HG02623 (cell line): ENCODE data around the gene RNF11.

Experiments
- ATAC-seq: cut with Tn5 transposase; IDR thresholded peaks from one replicate; pipeline ENCODE4 v1.9.1; 2021; ENCODE audit warnings: moderate library complexity; ENCODE audit not compliant: unreplicated experiment

The RNF11 gene

GRCh38 chr1:51294566-51295184 lies 58.6 kb downstream of the RNF11 start:
- no peak for ATAC-seq

- ATAC-seq: no peak
Observed at GRCh38 chr1:51295926-51296325, 59.9 kb downstream of the RNF11 start.

DNA sequence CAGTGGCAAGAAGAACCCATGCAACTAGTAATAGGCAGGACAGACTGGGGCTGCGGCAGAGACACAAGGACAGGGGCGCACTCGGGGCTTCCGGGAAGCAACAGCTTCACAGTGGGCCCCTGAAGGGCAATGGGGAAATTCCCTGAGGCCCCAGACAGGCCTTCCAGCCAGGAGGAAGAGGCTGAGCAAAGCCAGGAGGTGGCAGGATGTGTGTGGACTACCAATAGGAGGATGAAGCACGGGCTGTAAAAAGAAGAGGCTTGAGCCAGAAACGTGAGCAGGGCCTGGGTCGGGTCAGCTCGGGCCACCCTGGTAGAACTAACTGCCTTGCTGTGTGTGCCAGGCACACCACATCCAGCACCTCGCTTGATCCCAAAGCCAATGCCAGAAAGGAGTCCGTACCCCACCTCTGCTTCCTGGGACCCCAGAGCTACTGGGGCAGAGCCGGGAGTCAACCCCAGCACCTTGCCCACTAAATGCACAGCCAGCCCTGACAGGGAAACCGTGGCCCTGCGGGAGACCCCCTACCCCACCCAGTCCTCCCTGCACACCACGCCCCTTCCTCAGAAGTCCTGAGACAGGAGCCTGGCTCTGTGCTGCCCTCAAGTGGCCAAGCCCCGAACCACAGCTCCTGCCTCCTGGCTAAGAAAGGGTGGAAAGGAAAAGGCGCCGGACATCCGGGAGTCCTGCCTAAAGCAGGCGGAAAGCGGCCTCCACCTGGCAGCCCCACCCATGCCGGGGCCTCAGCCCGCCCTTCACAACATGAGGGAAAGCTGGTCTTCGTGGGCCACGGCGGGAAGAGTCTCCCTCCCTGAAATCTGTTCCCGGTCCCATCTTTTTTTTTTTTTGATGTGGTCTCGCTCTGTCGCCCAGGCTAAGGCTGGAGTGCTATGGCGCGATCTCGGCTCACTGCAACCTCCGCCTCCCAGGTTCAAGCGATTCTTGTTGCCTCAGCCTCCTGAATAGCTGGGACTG lies 60.6 kb downstream of the RNF11 start:
- peak; percentile 47 for ATAC-seq

DNA sequence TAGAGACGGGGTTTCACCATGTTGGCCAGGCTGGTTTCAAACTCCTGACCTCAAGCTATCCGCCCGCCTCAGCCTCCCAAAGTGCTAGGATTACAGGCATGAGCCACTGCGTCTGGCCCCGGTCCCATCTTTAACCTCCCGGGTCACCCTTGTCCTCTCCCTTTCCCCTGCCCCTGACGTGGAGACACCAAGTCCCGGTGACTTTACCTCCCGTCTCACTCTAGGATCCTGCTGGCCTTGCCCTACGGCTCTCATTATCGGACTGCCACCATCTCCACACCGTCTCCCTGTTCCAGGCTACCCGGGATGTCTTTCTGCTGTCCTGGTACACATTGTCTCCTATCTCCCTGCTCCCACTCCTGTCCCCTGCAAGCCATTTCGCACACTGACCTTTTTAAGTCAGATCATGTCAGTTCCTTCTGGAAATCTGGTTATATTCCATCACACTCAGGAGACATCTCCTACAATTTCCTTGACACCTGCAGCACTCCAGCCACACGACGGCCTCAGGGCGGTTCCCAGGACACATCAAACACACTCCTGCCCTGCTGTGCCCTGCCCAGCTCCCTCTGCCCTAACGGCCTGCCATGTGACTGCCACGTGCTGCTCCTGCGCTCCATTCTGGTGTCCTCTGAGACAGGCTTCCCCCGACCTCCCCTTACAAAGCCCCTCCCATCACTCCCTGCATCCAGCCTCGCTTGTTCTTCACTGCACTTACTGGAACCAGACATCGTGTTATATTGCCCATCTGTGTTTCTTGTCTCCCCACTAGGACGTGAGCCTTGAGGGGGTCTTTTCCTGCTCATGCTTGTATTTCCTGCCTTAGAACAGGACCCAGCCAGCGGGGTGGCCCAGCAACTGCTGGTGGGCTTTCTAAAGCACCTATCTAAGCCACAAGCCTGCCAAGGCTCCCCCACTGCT lies 61.6 kb downstream of the RNF11 start:
- ATAC-seq: no peak

- no peak for ATAC-seq
Observed at GRCh38 chr1:51298322-51298705, 62.2 kb downstream of the RNF11 start.

GRCh38 chr1:51299185-51299885 lies 63.3 kb downstream of the RNF11 start:
- ATAC-seq: no peak

DNA sequence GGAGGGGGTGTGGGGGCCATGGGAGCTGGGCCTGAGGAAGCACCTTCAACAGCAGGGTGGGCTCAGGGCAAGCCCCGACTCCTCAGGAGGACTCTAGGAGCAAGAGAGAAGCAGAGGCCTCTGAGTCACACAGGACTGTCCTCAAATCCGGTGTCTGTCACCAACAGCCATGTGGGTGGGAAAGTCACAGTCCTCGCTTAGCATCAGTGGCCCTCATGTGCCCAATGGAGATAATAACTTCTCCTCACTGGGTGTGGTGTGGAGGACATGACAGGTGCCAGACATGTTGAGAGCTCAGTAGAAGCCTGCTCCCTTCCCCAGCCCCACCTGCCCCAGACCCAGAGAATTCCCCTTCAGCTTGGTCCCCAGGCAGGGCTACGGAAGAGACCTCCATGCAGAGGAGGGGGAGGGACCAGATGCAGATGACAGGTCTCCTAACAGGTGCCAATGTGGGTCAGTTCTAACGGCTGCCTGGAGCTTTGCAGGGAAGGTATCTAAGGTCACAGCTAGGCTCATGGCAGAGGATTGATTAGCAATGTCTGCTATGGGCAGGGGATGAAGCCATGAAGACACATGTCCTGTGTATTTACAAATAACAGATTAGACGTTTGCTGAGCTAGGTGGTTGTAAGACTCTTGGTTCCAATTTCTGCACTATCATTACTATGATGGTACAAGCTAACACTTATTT lies 64.1 kb downstream of the RNF11 start:
- no peak for ATAC-seq

GRCh38 chr1:51301152-51301843 lies 65.2 kb downstream of the RNF11 start:
- ATAC-seq: peak; percentile 31

- ATAC-seq: no peak
Observed at GRCh38 chr1:51301844-51302162, 65.7 kb downstream of the RNF11 start.

- ATAC-seq: no peak
Observed at GRCh38 chr1:51302270-51302669, 66.2 kb downstream of the RNF11 start.

- ATAC-seq: no peak
Observed at GRCh38 chr1:51302746-51303145, 66.7 kb downstream of the RNF11 start.

DNA sequence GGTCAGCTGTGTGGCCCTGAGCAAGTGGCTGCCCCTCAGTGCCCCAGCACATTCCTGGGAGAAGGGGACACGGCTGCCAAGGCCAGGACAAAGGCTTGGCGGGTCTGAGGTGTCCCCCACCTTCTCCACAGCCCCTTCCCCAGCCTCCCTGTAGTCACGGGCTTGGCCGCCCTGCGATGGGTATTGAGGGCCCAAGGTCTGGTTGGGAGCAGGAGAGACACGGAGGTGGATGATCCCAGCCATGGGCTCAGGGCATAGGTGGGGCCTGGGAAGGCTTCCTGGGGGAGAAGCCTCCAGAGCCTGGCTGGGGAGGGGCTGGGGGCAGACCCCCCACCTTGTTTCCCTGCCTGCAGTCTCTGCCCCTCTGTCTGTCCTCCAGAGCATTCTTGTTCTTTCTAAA lies 67.2 kb downstream of the RNF11 start:
- no peak for ATAC-seq

DNA sequence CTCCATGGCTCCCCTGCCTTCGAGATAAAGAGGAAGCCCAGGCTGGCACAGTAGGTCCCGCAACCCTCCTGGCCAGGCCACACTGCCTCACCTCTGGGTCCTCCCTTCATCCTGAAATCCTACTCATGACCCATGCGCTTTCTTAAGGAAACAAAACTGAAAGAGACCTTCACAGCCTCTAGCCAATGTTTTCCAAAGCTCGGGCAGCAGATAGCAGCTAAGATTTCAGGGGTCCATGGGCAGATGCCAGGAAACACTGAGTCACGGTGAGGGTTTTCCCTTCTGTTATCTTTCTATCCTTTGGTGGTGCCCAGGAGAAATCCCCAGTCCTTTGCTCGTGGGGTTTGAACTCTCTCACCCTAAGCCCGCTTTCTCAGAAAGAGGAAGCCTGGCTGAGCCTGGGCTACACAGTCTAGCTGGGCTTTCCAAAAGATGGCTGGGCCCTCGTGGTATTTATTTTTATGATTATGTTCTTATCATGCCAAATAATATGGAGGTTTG lies 67.7 kb downstream of the RNF11 start:
- peak; percentile 37 for ATAC-seq

DNA sequence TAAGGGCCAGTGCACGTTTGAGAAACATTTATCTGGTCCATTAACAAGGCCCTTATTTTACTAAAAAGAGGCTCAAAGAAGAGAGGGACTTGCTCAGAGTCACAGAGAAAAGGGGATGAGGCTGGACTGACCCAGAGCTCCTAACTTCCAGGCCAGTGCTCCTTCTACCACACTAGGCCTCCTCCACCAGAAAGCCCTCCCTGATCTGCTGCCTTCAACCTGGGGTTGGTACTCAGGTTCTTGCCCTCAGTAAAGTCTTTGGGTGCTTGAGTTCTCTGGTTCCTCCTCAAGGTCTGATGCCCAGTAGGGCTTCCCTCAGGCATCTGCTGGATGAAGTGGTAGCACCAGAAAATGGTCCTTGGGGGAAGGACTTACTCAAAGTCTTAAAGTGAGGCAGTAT lies 68.3 kb downstream of the RNF11 start:
- no peak for ATAC-seq

DNA sequence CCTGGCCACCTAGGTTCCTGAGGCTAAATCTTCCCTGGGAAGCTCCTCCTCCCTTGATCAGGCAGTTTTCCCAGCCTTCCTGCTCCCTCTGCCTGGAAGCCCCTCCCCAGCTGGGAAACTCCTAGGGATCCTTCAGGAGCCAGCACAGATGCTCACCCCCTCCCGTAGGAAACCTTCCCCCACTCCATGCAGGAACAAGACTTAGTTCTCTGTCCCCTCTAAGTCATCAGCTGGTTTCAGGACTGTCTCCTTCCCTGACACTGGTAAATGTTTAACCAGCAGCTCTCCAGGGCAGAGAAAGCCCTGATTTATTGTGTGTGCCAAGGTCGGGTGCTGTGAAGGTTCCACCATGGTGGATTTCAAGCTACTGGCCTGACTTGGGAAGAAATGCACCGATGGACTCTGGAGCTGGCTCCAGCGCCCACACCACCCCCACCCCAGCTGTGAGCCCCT lies 69.3 kb downstream of the RNF11 start:
- ATAC-seq: no peak

DNA sequence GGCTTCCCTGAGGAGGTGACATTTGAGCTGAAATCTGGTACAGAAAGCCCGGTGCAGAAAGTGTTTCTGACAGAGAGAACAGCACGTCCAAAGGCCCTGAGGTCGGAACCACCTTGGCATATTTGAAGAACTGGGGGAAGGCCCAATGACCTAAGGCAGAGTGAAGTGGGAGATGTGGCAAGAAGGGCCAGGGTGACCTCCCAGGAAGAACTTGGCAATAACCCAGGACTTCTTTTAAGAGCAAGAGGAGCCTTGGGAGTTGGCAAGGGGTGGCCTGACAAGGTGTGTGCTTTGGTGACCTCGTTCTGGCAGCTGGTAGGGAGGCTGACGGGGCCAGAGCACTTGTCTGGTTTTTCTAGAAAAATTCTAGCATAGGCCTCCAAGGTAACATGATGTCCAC lies 70.9 kb downstream of the RNF11 start:
- ATAC-seq: no peak

DNA sequence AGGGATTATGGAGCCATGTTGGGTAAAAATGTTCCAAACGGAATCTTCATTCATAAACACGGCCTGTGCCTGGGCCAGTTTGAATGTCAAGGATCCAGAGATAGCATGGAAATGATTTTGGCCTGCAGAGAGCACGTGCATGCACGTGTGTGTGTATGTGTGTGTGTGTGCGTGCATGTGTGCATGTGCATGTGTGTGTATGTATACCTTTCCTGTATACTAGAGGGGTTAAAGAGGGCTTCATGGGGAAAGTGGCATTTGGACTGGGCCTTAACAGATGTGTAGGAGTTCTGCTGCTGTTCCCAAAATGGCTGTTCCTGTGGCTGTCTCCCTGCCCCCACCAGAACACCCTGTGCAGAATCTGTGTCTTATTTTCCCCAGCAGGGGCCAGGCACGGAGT lies 72.6 kb downstream of the RNF11 start:
- ATAC-seq: no peak

GRCh38 chr1:51309291-51309690 lies 73.2 kb downstream of the RNF11 start:
- ATAC-seq: no peak

- ATAC-seq: no peak
Observed at GRCh38 chr1:51310871-51311613, 75.0 kb downstream of the RNF11 start.
